ENCODE measurements around the gene RBM38. TPM values are rescaled to one million over a fixed set of nuclear protein-coding genes. Genes with fewer than 3 reads are reported as not detected.
A peak's percentile ranks its signal among the peaks of the same experiment; 100 is the strongest.

The RBM38 gene
- total and polyA plus RNA-seq, 9 of the 15 experiments (the other 6 are each of a cell fraction or from before 2014, with no cell fraction given) = 0.28 to 82.4 (median 33.2) TPM

DNA sequence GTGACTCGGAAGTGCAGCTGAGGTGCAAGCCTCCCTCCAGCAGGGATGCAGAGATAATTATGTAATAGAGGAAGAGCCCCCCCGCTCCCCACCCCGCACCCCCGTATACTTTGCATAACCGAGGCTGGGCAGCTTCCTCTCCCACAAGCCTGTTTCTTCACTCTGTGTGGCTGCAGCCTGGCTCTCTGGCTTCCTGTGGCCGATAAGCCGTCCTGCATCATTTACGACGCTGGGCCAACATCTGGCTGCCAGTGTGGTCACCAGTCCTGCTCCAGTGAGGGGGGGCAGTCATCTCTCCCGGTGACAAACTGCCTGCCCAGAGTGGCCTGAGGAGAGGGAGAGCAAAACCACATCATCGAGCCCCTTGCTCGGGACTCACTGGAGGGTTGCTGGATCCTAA, 59.2 kb downstream of the RBM38 start (continued):
- TF ChIP-seq ZNF263 (CRISPR knock-in tag; IDR thresholded peaks at IDR 0.05; ENCODE audit: borderline replicate concordance) (no peak), NFIC (IDR thresholded peaks at IDR 0.05) (0 out of 2 replicates have a peak, but pooled peaks have one; percentile 7), NCOA2 (IDR thresholded peaks at IDR 0.05; ENCODE audit: partially characterized antibody in 2 of 2) (no peak), GATAD2A (IDR thresholded peaks at IDR 0.05) (no peak; the same call in 1 of the 2 replicates), GABPA (tag; conservative IDR thresholded peaks at IDR 0.05; ENCODE audit: low read depth) (peak; percentile 70), ESRRA (IDR thresholded peaks at IDR 0.05; ENCODE audit: borderline replicate concordance, low read depth) (no peak; the same call in 1 of the 2 replicates), ETV6 (IDR thresholded peaks at IDR 0.05; ENCODE audit: borderline replicate concordance in 1 of 2, low read depth in 2 of 2, low read length in 1 of 2) (0 out of 4 replicates have a peak, but pooled peaks of 1 of the 2 experiments have one; percentile 37), ETV6 (CRISPR knock-in tag; IDR thresholded peaks at IDR 0.05; ENCODE audit: borderline replicate concordance) (no peak), IFI16 (CRISPR knock-in tag; IDR thresholded peaks at IDR 0.05) (no peak), MEF2A (IDR thresholded peaks at IDR 0.05; ENCODE audit: control insufficient read depth, low read depth, low read length) (no peak), STAT5A (IDR thresholded peaks at IDR 0.05; ENCODE audit: borderline replicate concordance, low read length) (no peak), HNRNPK (IDR thresholded peaks at IDR 0.05; ENCODE audit: low read depth, low read length, poor library complexity, severe bottlenecking) (no peak), POLR2A (conservative IDR thresholded peaks at IDR 0.05) (no peak), MYBL2 (IDR thresholded peaks at IDR 0.05; ENCODE audit: low read depth) (no peak), MYBL2 (CRISPR knock-in tag; IDR thresholded peaks at IDR 0.05; ENCODE audit: borderline replicate concordance) (no peak), ZNF561 (CRISPR knock-in tag; conservative IDR thresholded peaks at IDR 0.05) (no peak), RFX5 (IDR thresholded peaks at IDR 0.05; ENCODE audit: low read depth, low read length) (no peak), HEY1 (CRISPR knock-in tag; IDR thresholded peaks at IDR 0.05; ENCODE audit: borderline replicate concordance) (no peak), SMAD2 (IDR thresholded peaks at IDR 0.05; ENCODE audit: low read depth, low read length) (no peak), POLR2B (IDR thresholded peaks at IDR 0.05; ENCODE audit: low read depth, partially characterized antibody) (no peak), MAFF (IDR thresholded peaks at IDR 0.05; ENCODE audit: low read length) (no peak), TCF3 (CRISPR knock-in tag; IDR thresholded peaks at IDR 0.05) (no peak), CEBPG (CRISPR knock-in tag; IDR thresholded peaks at IDR 0.05) (no peak), CEBPG (tag; conservative IDR thresholded peaks at IDR 0.05 in 1 of 2, IDR thresholded peaks at IDR 0.05 in 1 of 2) (peak; percentile 47 to 68; a peak in 3 of 4 replicates), RBM22 (IDR thresholded peaks at IDR 0.05; ENCODE audit: low read depth, low read length, poor library complexity, severe bottlenecking) (no peak), GABPB2 (CRISPR knock-in tag; conservative IDR thresholded peaks at IDR 0.05) (no peak), MAFG (tag; conservative IDR thresholded peaks at IDR 0.05) (no peak), NCOA4 (IDR thresholded peaks at IDR 0.05; ENCODE audit: partially characterized antibody) (no peak), PHF8 (IDR thresholded peaks at IDR 0.05; ENCODE audit: borderline replicate concordance, low read length) (no peak), ZNF431 (CRISPR knock-in tag; IDR thresholded peaks at IDR 0.05) (no peak), TFE3 (CRISPR knock-in tag; IDR thresholded peaks at IDR 0.05) (no peak), NFE2 (IDR thresholded peaks at IDR 0.05; ENCODE audit: low read depth) (no peak)
